Glomerular visceral epithelial cell (primary cell): ENCODE results near the gene E2F7.

ENCODE experiments used
- DNase-seq: peaks from one replicate; pipeline ENCODE4 v3.0.0-alpha.2; 2016; ENCODE audit errors: extremely low spot score

The E2F7 gene

GRCh38 chr12:77019920-77020319 lies 45.4 kb downstream of the E2F7 start:
- DNase-seq, result no peak

GRCh38 chr12:77016606-77017005 lies 48.8 kb downstream of the E2F7 start:
- no peak for DNase-seq

- no peak for DNase-seq
Measured at GRCh38 chr12:77013091-77013490, 52.3 kb downstream of the E2F7 start.

- DNase-seq, result peak; percentile 77
Measured at GRCh38 chr12:77010691-77011548, 54.4 kb downstream of the E2F7 start.

GRCh38 chr12:77007476-77007875 lies 57.9 kb downstream of the E2F7 start:
- no peak for DNase-seq

- no peak for DNase-seq
Measured at GRCh38 chr12:77005611-77006098, 59.7 kb downstream of the E2F7 start.

- DNase-seq, result no peak
Measured at GRCh38 chr12:77003914-77004313, 61.5 kb downstream of the E2F7 start.

GRCh38 chr12:77003246-77003645 lies 62.1 kb downstream of the E2F7 start:
- DNase-seq, result no peak

GRCh38 chr12:77002382-77002781 lies 63.0 kb downstream of the E2F7 start:
- no peak for DNase-seq

GRCh38 chr12:77001276-77001675 lies 64.1 kb downstream of the E2F7 start:
- DNase-seq, result no peak

- no peak for DNase-seq
Measured at GRCh38 chr12:76998908-76999556, 66.3 kb downstream of the E2F7 start.

GRCh38 chr12:76998386-76998785 lies 67.0 kb downstream of the E2F7 start:
- DNase-seq, result no peak

- no peak for DNase-seq
Measured at GRCh38 chr12:76997011-76997780, 68.2 kb downstream of the E2F7 start.

GRCh38 chr12:76990716-76991115 lies 74.7 kb downstream of the E2F7 start:
- DNase-seq, result no peak

- no peak for DNase-seq
Measured at GRCh38 chr12:76984566-76984965, 80.8 kb downstream of the E2F7 start.

- DNase-seq, result no peak
Measured at GRCh38 chr12:76983420-76983819, 81.9 kb downstream of the E2F7 start.

- no peak for DNase-seq
Measured at GRCh38 chr12:76980196-76980595, 85.2 kb downstream of the E2F7 start.

- no peak for DNase-seq
Measured at GRCh38 chr12:76976777-76977382, 88.5 kb downstream of the E2F7 start.
